GM18909 (cell line): Measurements from ENCODE around the gene FLRT1.
"Not testable (repeated sequence)": the region's sequence is repeated elsewhere in the genome, so short reads cannot be mapped to it uniquely, and the experiment has no call there.

ENCODE experiments used
- ATAC-seq: cut with Tn5 transposase; IDR thresholded peaks from one replicate; pipeline ENCODE4 v1.9.1; 2021; ENCODE audit warnings: mild to moderate bottlenecking; ENCODE audit not compliant: unreplicated experiment, poor library complexity

Gene FLRT1

DNA sequence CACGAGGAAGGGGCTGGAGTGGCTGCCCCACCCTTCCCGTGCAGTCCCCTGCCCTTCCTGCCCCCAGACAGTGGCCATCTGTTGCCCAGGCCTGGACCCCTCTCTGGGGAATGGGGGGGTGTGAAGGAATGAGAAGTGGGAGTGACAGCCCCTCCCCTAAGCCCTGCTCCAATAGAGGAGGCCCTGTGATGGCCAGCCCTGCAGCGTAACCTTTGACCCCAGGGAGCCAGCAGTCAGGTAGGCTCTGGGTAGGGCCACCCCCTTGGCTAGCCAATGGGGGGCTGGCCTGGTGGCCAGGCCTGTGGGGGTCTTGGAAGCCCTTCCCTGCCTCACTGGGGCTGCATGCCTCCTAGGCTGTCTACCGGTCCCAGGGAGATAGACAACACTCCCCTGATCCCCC is 6.6 kb downstream of the FLRT1 start:
- ATAC-seq, result no peak

DNA sequence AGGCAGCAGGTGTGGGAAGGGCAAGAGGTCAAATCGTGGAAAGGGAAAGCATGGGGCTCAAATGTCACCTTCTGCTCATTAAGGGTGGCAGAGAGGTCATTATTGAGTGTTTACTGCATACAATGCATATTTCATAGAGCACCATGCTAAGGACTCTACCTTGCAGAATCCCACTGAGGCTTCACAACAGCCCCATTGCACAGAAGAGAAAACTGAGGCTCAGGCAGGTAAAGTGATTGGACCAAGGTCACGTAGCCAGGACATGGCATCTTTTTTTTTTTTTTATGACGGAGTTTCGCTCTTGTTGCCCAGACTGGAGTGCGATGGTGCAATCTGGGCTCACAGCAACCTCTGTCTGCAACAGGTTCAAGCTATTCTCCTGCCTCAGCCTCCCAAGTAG is 7.8 kb downstream of the FLRT1 start:
- ATAC-seq, result no peak

- ATAC-seq, result no peak
Measured at GRCh38 chr11:64044730-64045393, 9.1 kb downstream of the FLRT1 start.

DNA sequence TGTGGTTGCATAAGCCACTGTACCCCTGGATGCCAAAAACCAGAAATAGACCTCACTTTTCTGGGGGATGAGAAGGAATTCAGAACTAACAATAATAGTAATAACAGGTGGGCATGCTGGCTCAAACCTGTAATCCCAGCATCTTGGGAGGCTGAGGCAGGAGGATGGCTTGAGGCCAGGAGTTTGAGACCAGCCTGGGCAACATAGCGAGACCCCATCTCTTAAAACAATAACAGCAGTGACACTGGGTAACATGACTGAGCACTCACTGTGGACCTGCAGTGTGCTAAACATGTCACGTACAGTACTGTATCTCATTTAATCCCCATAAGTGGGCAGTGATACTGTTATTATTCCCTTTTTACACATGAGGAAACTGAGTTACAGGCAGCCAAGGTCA is 10.0 kb downstream of the FLRT1 start:
- no peak for ATAC-seq

GRCh38 chr11:64047373-64047772 is 11.6 kb downstream of the FLRT1 start:
- ATAC-seq, result not testable (repeated sequence)

- ATAC-seq, result no peak
Measured at GRCh38 chr11:64048042-64048854, 12.5 kb downstream of the FLRT1 start.

- no peak for ATAC-seq
Measured at GRCh38 chr11:64049509-64049908, 13.8 kb downstream of the FLRT1 start.

GRCh38 chr11:64051297-64051696 is 15.6 kb downstream of the FLRT1 start:
- ATAC-seq, result no peak

DNA sequence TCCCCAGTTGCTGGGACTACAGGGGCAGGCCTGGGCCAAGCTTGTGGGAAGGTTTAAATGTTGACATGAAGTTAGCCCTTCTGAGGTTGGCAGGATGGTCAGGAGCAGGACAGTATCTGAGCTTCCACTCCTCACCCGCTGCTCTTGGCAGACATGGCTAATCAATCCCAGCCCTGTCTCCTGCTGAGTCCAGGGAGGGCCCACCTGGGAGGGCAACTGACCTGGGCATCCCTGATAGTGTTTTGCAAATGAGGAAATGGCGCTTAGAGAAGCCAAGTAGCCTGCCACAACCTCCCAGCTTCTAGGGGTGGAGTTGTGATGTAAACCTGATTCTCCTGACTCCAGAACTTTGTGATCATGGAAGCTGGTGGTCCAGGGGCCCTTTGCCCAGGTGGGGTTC is 16.7 kb downstream of the FLRT1 start:
- no peak for ATAC-seq

- ATAC-seq, result no peak
Measured at GRCh38 chr11:64052938-64053622, 17.3 kb downstream of the FLRT1 start.

- no peak for ATAC-seq
Measured at GRCh38 chr11:64053699-64054098, 18.0 kb downstream of the FLRT1 start.

- ATAC-seq, result no peak
Measured at GRCh38 chr11:64055077-64055476, 19.3 kb downstream of the FLRT1 start.

GRCh38 chr11:64056213-64056785 is 20.6 kb downstream of the FLRT1 start:
- no peak for ATAC-seq

DNA sequence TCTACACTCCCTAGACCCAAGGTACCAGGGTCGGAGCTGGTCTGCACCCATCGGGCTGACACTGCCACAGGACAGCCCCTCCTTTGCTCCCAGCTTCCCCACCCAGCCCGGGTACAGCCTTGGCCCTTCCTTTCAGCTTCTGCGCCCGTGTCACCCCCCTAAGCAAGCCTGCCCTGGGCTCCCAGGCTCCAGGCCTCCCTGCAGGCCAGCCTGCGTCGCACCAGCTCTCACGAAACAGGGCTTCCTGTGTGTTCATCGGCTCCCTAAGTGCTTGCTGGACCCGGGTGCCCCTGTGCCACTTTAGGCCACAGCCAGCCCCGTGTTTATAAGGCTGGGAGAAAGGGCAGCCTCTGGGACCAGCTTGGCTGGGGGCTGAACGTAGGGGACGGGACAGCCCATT is 21.1 kb downstream of the FLRT1 start:
- no peak for ATAC-seq

- no peak for ATAC-seq
Measured at GRCh38 chr11:64057890-64058289, 22.2 kb downstream of the FLRT1 start.

DNA sequence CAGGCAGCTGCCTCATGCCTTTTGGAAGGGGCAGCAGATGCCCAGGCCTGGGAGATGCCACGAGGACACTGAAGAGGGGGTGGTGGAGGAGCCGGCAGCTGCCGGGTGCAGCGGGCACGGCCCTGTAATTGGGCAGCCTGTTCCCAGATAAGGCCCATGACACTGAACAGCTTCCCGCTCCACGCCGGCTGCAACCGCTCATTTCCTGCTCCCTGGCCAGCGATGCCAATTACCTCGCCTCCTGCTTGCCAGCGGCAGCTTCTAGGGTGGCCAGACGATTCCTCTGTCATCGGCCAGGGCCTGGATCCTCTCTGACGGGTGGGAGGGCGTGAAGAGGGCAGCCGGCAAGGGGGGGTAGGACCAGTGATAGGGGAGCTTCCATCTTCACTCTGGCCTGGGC is 22.8 kb downstream of the FLRT1 start:
- ATAC-seq, result no peak

GRCh38 chr11:64059339-64060140 is 23.8 kb downstream of the FLRT1 start:
- ATAC-seq, result no peak

GRCh38 chr11:64060263-64060860 is 24.6 kb downstream of the FLRT1 start:
- ATAC-seq, result no peak

DNA sequence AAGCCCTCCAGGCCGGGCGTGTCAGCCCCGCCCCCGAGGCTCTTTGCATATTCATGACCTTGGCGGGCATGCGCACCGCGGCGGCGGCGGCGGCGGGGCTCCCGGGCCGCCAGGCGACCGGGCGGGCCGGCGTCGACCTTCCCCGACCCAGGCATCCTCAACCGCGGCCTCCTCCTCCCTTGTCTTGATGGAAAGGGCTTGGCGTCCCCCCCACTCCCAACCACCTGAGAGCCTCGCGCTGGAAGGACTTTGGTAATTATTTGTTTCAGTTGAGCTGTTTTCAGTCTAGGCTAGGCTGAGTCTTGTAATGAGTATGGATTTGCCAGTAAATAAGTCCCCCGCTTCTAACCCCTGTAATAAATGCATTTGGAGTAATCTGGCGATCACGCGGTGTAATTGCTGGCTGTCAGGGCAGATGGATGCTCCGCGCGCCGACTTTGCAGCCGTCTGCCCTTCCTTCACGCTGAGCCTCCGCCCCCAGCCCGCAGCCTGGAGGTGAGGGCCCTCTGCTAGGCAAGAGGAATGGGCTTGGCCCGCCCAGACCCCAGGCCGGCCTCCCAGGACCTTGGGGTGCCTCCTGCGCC is 25.2 kb downstream of the FLRT1 start:
- no peak for ATAC-seq
